Daoy (cell line): ENCODE measurements around the gene SBF2. TPM values are rescaled to one million over a fixed set of nuclear protein-coding genes. Genes with fewer than 3 reads are reported as not detected.

Source experiments
- DNase-seq: peaks from one replicate; pipeline ENCODE4 v3.0.0-alpha.2; 2015; ENCODE audit warnings: low read depth
- total RNA-seq: library from RNA; depleted of rRNA; stranded (reverse); fragments of >200 nt; shearing (Covaris generic); gene quantifications from 2 replicates; pipeline ENCODE4 v1.2.3, GENCODE V29; 2014

Gene SBF2
- total RNA-seq, 1 experiment from 2014 or later: 23.4 TPM

- DNase-seq: no peak
Observed at GRCh38 chr11:9855579-9856287, 438.3 kb downstream of the SBF2 start.

- DNase-seq: no peak
Observed at GRCh38 chr11:9853929-9854552, 440.0 kb downstream of the SBF2 start.

- no peak for DNase-seq
Observed at GRCh38 chr11:9852465-9852864, 441.6 kb downstream of the SBF2 start.

- DNase-seq: no peak
Observed at GRCh38 chr11:9851366-9851765, 442.7 kb downstream of the SBF2 start.

- no peak for DNase-seq
Observed at GRCh38 chr11:9850224-9850895, 443.7 kb downstream of the SBF2 start.

GRCh38 chr11:9849389-9849788, 444.6 kb downstream of the SBF2 start:
- DNase-seq: no peak

GRCh38 chr11:9847636-9848035, 446.4 kb downstream of the SBF2 start:
- no peak for DNase-seq

- DNase-seq: no peak
Observed at GRCh38 chr11:9842923-9843322, 451.1 kb downstream of the SBF2 start.

- no peak for DNase-seq
Observed at GRCh38 chr11:9840460-9841004, 453.5 kb downstream of the SBF2 start.

- no peak for DNase-seq
Observed at GRCh38 chr11:9839550-9839949, 454.5 kb downstream of the SBF2 start.

- DNase-seq: peak; percentile 52
Observed at GRCh38 chr11:9838961-9839360, 455.1 kb downstream of the SBF2 start.

- DNase-seq: no peak
Observed at GRCh38 chr11:9838229-9838628, 455.8 kb downstream of the SBF2 start.

GRCh38 chr11:9834291-9834690, 459.7 kb downstream of the SBF2 start:
- no peak for DNase-seq

GRCh38 chr11:9831122-9831521, 462.9 kb downstream of the SBF2 start:
- no peak for DNase-seq

- DNase-seq: no peak
Observed at GRCh38 chr11:9827708-9828107, 466.3 kb downstream of the SBF2 start.

GRCh38 chr11:9826390-9826789, 467.6 kb downstream of the SBF2 start:
- DNase-seq: no peak

- DNase-seq: no peak
Observed at GRCh38 chr11:9825895-9826294, 468.1 kb downstream of the SBF2 start.

- peak; percentile 30 for DNase-seq
Observed at GRCh38 chr11:9825315-9825714, 468.7 kb downstream of the SBF2 start.

- DNase-seq: no peak
Observed at GRCh38 chr11:9823887-9824385, 470.1 kb downstream of the SBF2 start.

GRCh38 chr11:9823439-9823838, 470.6 kb downstream of the SBF2 start:
- no peak for DNase-seq

- no peak for DNase-seq
Observed at GRCh38 chr11:9821008-9821752, 472.8 kb downstream of the SBF2 start.

GRCh38 chr11:9820260-9820659, 473.8 kb downstream of the SBF2 start:
- no peak for DNase-seq
